Activated CD4-positive, alpha-beta T cell treated with anti-CD3 and anti-CD28 coated beads for 4 hours (primary cell): ENCODE data around the gene GALNT18.

Source experiments
- DNase-seq, 2 donors: peaks; one replicate each; pipeline ENCODE4 v3.0.0-alpha.2; 2020

The GALNT18 gene

DNA sequence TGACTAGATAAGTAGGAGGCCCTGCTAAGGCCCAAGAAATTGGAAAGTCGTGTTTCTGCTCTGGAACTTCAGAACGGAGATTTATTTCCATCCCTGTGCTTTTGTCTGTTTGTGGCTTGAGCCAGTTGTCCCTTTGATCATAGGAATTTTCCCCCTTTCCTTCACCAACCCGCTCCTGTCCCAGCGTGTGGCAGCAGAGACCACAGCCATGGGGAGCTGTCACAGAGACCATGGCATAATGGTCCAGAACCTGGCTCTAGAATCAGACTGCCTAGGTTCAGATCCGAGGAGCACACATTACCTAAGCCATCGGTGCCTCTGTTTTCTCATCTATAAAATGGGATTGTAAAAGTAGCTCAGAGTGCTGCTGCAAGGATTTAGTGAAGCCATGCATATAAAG lies 128.1 kb downstream of the GALNT18 start:
- no peak for DNase-seq

DNA sequence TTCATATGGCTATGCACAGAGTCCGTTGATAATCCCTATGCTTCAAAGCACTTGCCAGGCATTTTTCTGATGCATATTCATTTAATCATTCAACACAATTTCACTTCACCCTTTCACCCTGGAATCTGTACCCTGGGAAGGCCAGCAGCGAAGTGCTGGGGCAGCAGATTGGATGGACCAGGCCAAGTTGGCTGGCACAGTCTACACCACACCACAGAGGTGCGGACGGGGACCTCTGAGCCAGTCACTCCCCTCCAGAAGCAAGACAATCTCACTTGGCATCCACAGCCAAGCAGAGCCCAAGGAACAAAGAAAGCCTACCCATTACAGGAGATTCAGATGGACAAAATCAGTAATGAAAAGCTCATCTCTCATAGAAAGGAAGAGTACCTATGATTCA lies 130.2 kb downstream of the GALNT18 start:
- no peak for DNase-seq

DNA sequence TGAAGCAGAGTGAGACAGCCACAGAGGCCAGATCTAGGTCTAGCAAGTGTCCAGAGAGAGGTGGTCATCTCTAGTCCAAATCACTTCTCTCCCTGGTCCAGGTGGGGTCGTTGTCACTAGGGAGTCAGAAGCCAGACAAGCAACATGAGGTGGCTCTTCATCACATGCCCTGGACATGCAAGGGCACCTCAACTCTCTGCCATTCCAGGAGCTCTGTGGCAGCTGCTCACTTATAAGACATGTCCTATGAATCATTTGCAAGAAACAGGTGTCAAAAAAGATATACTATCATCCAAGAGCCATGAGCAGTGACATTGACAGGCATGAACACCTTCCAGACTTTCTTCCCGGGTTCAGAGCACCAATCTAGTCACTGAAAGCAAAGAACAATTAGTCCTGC lies 130.8 kb downstream of the GALNT18 start:
- DNase-seq = no peak

- no peak for DNase-seq
These were observed 135.4 kb downstream of the GALNT18 start for GRCh38 chr11:11486423-11486822.

- DNase-seq = no peak
These were observed 135.8 kb downstream of the GALNT18 start for GRCh38 chr11:11486002-11486401.

GRCh38 chr11:11483627-11484026 lies 138.2 kb downstream of the GALNT18 start:
- no peak for DNase-seq

GRCh38 chr11:11482730-11483129 lies 139.1 kb downstream of the GALNT18 start:
- no peak for DNase-seq

- DNase-seq = no peak
These were observed 140.4 kb downstream of the GALNT18 start for GRCh38 chr11:11481371-11481770.

GRCh38 chr11:11480971-11481370 lies 140.8 kb downstream of the GALNT18 start:
- DNase-seq = no peak

GRCh38 chr11:11478687-11479086 lies 143.1 kb downstream of the GALNT18 start:
- DNase-seq = no peak

GRCh38 chr11:11477695-11478420 lies 143.9 kb downstream of the GALNT18 start:
- no peak for DNase-seq

GRCh38 chr11:11476971-11477645 lies 144.7 kb downstream of the GALNT18 start:
- DNase-seq = no peak

DNA sequence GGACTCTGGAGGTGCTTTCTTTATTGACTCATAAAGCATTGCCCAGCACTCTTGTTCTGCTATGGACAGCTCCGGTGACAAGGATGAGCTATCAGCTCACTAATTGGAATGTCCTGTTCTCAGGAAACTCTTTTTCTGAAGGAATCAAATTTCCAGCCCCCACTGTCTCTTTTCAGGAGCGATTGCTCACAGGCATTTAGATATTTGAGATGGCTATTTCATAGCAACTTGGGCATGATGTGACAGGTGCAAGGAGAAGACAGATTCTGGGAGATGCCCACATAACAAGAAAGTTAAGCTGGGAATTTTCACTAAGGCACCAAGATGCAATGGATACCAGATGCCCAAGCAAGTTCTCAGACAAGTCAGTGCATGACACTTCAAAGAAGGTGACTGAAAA lies 145.3 kb downstream of the GALNT18 start:
- DNase-seq = no peak

- no peak for DNase-seq
These were observed 149.7 kb downstream of the GALNT18 start for GRCh38 chr11:11472106-11472505.

- no peak for DNase-seq
These were observed 150.6 kb downstream of the GALNT18 start for GRCh38 chr11:11471201-11471600.

GRCh38 chr11:11468954-11469353 lies 152.9 kb downstream of the GALNT18 start:
- no peak for DNase-seq

DNA sequence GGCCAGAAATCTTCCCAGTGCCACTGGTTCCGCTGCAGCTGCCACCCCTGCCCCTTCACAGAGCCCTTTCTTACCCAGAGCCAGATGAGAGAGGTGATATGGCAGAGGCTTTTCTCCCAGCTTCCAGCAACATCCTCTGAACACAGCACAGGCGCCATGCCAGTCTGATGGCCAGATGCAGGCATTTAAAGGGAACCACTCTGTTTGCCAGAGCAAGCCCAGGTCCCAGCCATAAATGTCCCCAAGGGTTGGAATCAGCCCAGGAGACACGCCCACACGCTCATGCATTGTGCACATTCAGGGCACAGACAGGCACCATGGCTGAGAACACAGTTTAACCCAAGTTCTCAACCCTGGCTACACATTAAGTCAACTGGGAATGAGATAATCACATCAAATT lies 154.5 kb downstream of the GALNT18 start:
- no peak for DNase-seq

GRCh38 chr11:11464555-11464954 lies 157.2 kb downstream of the GALNT18 start:
- DNase-seq = no peak

DNA sequence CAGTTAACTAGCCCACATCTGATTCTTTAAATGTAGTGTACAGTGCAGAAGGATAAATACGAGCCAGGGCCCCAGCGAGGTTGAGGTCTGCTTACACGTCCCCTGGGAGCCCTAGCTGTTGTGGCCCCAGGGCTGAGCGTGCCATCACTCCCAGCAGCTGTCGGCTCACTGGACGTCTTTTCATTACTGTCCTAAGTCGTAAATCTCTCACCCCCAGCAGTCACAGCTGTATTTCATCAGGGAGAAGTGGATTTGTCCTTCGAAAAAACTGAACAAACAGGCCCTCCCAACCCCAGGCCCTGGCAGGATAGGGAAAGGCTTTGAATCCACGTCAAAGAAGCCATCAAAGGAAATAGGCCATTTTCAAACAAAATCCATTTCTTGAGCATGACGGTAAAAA lies 158.4 kb downstream of the GALNT18 start:
- DNase-seq = no peak

GRCh38 chr11:11461473-11461872 lies 160.3 kb downstream of the GALNT18 start:
- no peak for DNase-seq

GRCh38 chr11:11459578-11459977 lies 162.2 kb downstream of the GALNT18 start:
- no peak for DNase-seq

DNA sequence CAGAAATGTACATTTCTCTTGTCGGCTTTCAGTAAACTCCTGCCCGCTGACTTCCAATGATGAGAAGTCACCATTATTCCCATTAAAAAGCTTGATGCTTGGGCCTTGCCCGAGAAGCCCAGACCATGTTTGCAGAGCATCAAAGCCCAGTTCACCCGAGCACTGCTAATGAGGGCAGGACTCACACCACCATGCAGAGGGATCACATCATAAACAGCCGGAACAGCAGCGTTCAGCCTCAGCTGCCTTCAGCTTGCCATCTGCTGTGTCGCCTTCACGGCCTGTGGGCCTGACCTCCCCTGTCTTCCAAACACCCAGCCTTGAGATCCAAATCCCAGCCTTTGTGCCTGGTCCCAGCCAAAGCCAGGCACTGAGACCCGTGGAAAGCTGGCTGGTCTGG lies 163.3 kb downstream of the GALNT18 start:
- no peak for DNase-seq

DNA sequence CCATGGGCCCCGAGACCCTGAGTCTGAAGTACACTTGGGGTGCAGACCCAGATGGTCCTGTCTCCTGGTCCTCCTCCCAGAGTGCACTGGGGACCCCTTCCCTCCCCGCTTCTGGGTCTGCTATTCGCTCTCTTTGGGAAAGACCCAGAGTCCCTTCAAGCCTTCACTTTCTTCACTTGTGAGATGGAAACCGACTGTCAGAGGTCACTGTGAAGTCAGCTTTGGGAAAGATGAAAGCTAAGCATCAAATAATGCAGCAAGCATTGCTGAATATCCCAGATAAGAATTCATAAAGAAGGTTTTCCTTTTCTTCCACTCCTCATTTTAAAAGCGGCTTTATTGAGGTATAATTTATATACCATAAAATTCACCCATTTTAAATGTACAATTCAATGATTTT lies 163.8 kb downstream of the GALNT18 start:
- no peak for DNase-seq

DNA sequence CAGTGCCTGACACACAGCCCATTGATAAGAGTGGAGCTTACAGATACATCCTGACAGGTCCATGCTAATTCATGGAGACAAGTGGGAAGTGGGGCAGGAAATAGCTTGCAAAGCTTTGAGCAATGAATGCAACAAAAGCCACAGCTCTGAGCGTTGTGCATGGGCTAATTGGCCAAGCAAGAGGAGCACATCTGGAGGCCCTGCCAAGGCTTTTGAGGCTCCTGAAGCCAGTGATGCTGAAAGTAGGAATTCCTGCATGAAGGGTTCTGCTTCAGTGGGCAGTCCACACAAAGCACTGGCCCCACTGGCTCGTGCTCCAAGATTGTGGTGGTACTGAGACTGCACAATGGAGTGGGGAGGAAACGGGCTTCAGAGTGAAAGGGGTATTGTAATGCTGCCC lies 164.9 kb downstream of the GALNT18 start:
- DNase-seq = no peak
